NCI-H2029 (cell line): ENCODE results near the gene MACO1.
A peak's percentile ranks its signal among the peaks of the same experiment; 100 is the strongest.
"Not testable (repeated sequence)": the region's sequence is repeated elsewhere in the genome, so short reads cannot be mapped to it uniquely, and the experiment has no call there.

Experiments
- DNase-seq: peaks from one replicate; lab custom pipeline; 2025; lab: John Stamatoyannopoulos, UW

MACO1 gene

GRCh38 chr1:25487628-25488027, 56.9 kb downstream of the MACO1 start:
- no peak for DNase-seq

DNA sequence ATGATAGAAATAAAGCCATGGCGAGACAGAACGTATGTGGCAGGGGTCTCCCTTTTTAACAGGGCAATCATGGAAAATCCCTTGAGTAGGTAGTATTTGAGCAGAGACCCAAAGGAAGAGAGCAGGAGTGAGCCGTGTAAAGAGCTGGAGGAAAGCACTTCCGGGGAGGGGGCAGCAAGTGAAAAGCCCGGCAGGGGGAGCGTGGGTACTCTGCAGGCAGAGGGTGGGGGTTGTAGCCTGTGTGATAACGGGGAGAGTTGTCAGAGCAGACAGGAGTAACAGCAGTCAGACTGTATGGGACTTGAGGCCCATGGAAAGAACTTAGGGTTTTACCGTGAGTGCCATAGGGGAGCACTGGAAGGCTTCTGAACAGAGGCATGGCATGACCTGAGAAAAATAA, 61.6 kb downstream of the MACO1 start:
- no peak for DNase-seq

DNA sequence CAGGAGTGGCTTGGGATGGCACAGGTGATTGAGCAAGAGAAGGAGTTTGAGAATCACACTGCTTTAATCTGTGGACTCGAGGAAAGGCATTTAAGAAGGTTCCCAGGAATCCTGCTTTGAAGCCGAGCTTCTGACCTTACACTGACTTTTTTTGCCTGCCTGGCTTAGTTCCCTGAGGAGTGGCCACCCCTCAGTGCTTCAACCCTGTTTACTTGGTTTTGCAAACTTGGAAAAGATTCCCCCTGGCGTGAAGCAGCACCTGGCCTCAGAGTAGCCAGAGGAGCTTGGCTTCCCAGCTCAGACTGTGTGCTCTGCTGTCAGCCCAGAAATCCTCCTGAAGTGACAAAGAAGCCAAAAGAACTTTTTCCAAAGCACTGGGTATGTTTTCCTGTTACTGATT, 64.3 kb downstream of the MACO1 start:
- no peak for DNase-seq

- DNase-seq, result no peak
Measured at GRCh38 chr1:25500694-25501093, 70.0 kb downstream of the MACO1 start.

DNA sequence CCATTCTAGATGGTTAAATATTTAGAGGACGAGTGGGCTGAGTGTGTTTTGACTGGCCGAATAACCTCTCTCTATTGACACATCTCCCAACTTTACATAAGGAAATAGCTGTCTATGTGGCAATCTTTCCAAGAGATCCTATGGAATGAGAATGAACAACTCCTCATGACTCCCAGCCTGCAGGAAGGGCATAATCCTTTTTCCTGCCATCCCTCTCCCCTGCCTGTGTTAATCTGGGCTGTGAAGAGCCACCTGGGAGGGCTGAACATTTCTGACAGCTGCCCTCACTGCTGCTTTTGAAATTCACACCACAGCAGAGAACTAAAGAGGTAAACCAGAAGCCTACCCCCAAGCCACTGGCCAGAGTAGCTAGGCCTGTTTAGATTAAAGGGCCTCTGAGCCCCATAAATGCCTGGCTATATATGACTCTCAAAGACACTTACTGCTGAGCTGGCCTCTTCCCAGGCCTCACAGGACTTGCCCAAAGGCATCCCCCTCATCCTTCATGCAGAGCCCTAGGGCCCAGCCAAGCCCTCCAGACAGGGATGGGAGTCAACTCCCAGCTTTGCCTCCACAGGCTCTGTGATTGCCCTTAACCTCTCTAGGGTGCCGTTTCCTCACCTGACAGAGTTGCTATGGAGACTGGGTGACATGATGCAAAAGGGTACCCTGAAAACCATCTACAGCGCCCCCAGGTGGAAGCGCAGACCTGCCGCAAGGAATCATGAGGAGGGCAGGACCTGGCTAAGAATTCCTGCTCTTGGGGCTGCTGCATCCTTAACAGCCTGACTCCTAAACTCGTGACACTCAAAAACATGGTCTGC, 70.8 kb downstream of the MACO1 start:
- DNase-seq, result no peak

DNA sequence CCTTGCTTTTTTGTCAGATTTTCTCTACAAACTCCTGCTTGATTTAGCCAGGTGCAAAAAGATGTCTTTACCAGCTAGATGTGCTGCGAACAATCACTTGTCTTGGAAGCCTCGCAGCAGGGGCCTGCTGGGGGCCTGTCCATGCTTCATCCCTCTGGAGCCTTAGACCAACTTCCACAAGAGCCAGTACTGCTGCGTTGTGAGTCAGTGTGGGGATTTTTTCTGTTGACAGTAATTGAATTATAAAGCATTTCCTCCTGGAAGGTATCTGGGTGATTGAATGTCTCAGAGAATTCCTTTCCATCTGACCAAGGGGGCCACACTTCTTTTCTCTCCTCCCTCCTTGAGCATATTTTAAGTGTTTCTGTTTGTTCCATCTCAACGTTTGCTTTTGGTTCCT, 72.3 kb downstream of the MACO1 start:
- DNase-seq, result no peak

DNA sequence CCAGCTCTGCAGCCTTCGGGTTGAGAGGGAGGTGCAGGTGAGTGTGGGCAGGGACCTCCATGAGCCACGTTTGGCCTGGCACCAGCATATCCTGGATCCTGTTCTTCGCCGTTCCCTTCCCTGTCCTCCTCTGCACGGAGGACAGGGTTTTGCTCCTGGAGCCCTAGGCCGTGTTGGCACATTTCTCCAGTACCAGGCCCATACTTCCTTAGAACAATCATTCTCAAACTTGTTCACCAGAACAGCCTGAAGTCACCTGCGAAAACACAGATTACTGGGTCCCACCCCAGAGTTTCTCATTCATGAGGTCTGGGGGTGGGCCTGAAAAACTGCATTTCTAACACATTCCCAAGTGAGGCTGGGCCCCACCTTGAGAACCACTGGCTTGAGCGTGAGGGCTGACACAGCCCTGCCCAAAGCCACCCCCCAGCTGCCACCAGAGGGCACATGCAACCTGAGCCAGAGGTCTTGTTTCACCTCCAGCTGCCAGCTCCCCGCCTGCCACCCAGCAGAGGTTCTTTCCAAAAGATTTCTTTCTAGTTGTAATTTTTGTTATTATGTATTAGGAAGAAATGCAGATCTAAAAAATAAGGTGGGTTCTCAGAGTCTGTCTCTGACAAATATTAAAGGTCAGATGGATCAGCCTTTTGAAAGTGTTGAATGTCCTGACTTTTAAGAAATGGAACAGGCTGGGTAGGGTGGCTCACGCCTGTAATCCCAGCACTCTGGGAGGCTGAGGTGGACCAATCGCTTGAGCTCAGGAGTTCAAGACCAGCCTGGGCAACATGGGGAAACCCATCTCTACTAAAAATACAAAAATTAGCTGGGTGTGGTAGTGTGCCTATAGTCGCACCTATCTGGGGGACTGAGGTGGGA, 73.1 kb downstream of the MACO1 start:
- no peak for DNase-seq

- DNase-seq, result no peak
Measured at GRCh38 chr1:25504706-25505595, 74.3 kb downstream of the MACO1 start.

- DNase-seq, result no peak
Measured at GRCh38 chr1:25505656-25506385, 75.1 kb downstream of the MACO1 start.

DNA sequence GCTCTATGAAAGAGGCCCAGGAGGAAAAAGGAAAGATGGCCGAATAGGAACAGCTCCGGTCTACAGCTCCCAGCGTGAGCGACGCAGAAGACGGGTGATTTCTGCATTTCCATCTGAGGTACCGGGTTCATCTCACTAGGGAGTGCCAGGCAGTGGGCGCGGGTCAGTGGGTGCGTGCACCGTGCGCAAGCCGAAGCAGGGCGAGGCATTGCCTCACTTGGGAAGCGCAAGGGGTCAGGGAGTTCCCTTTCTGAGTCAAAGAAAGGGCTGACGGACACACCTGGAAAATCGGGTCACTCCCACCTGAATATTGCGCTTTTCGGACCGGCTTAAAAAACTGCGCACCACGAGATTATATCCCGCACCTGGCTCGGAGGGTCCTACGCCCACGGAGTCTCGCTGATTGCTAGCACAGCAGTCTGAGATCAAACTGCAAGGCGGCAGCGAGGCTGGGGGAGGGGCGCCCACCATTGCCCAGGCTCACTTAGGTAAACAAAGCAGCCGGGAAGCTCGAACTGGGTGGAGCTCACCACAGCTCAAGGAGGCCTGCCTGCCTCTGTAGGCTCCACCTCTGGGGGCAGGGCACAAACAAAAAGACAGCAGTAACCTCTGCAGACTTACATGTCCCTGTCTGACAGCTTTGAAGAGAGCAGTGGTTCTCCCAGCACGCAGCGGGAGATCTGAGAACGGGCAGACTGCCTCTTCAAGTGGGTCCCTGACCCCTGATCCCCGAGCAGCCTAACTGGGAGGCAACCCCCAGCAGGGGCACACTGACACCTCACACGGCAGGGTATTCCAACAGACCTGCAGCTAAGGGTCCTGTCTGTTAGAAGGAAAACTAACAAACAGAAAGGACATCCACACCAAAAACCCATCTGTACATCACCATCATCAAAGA, 76.1 kb downstream of the MACO1 start:
- DNase-seq, result not testable (repeated sequence)

GRCh38 chr1:25513666-25514065, 83.0 kb downstream of the MACO1 start:
- no peak for DNase-seq

DNA sequence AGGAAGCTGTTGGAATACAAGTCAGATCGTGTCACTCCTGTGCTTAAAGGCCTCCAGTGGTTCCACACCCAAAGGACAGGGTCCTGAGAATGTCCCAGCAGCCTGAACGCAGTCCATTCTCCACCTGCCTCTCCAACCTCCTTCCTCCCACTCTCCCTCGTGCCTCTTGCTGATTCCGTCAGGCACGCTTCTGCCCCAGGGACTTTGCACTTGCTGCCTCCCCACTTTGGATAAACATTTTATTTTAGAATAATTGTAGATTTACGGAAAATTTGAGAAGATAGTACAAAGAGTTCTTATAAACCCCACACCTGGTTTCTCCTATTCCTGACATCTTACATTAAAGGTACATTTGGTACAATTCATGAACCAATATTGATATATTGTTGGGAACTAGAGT, 84.3 kb downstream of the MACO1 start:
- no peak for DNase-seq

- no peak for DNase-seq
Measured at GRCh38 chr1:25516686-25517085, 86.0 kb downstream of the MACO1 start.

- DNase-seq, result no peak
Measured at GRCh38 chr1:25517476-25518394, 87.0 kb downstream of the MACO1 start.

DNA sequence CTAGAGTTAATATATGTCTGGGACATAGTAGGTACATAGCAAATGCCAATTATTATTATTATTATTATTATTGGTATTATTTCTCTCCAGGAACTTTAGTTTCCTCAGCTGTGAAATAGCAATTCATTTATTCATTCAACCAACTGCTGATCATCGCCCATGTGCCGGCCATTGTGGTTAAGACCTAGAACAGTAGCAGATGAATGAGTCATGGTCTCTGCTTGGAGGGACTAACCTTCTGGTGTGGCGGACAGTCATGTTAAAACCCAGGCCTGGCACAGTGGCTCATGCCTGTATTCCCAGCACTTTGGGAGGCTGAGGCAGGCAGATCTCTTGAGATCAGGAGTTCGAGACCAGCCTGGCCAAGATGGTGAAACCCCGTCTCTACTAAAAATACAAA, 88.9 kb downstream of the MACO1 start:
- DNase-seq, result no peak

DNA sequence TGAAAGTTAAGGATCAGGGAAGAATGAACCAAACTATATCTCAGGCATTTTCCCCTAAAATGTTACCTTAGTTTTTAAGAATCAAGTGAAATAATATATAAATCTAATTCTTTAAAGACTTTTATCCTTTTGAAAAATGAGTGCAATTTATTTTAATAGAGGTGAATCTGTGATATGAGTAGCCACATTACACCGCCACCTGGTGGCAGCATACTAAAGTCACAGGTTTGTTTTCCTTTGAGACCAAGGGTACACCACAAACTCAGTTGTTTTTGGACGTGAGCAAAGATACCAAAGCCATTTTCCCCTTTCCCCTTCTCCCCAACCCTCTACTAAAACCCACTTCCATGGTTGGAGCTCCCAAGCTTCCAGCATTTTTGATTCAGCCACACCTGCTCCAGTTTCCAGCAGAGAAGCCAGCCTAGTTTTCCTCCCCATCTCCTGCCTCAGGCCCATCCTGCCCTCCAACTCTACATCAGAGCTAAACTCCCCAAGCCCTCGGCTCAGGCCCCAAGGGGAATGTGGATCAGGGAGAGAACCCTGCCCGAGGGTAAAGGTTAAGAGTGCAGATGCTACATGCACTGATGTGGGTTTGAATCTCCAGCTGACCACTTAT, 89.9 kb downstream of the MACO1 start:
- DNase-seq, result peak; percentile 23

- DNase-seq, result no peak
Measured at GRCh38 chr1:25522031-25522655, 91.4 kb downstream of the MACO1 start.

- no peak for DNase-seq
Measured at GRCh38 chr1:25523542-25523941, 92.8 kb downstream of the MACO1 start.
